ENCODE measurements around the gene SYT8.

The SYT8 gene

GRCh38 chr11:1846453-1846932 is 11.7 kb downstream of the SYT8 start:
- DNase-seq = no peak

DNA sequence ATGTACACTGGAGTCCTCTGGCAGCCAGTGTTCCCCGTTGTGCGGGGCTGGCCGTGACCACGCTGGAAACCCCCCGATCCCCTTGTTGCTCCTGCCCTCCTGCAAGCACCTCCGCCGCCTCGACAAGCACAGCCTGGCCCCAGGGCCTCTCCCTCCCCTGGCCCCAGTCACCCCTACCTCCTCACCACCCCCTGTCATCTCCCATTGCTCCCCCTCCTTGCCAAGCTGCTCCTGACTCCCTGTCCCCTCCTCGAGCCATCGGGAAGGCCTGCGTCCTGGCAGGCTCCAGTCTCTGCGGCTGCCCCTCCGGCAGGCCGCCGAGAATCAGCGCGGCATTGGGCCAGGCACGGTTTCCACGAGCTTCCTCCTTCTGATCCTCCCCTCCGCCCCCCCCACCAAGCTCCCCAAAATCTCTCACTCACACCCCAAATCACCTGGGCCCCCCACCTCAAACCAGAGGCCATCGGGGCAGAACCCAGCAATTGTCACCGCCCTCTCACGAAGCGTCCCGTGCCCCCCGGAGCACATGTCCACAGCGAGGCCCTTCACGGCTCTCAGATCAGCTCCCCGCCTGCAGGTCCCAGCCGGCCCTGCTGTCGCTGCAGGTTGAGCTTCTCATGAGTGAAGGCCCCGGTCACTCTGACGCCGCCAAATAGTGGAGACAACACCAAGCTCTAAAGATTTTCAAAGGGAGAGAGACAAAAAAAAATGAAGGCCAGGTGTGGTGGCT is 12.4 kb downstream of the SYT8 start:
- no peak for DNase-seq

- peak; percentile 14 to 29 for DNase-seq
Measured at GRCh38 chr11:1847926-1848639, 13.3 kb downstream of the SYT8 start.

DNA sequence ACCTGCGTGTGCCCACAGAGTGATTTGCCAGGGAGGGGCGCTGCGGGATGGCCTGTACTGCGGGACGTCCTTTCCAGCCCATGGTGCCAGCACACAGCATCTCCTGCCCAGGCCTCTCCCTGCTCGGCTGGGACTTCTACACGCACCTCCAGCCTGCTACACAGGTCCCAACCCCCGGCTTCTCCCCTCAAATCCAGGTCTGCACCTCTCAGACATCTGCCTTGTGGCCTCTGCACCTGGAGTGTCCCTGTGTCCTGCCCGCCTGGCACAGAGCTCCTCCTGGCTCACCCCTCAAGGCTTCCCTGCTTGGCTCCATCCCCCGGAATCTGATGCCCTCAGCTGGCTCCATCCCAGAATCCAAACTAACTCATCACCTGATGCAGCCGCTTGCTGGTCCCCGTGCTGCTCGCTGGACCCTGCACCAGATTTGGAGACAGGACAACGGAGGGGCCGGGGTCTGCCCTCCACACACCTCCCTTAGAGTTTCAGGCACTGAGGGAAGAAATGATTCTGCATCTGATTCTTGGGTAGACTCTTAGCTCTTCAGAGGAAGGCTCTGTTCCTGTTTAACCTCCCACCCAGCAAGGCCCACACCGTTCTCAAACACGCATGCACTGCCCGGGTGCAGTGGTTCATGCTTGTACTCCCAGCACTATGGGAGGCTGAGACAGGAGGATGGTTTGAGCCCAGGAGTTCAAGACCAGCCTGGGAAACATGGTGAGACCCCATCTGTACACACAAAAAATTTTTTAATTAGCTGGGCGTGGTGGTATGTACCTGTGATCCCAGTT is 14.0 kb downstream of the SYT8 start:
- DNase-seq = no peak

DNA sequence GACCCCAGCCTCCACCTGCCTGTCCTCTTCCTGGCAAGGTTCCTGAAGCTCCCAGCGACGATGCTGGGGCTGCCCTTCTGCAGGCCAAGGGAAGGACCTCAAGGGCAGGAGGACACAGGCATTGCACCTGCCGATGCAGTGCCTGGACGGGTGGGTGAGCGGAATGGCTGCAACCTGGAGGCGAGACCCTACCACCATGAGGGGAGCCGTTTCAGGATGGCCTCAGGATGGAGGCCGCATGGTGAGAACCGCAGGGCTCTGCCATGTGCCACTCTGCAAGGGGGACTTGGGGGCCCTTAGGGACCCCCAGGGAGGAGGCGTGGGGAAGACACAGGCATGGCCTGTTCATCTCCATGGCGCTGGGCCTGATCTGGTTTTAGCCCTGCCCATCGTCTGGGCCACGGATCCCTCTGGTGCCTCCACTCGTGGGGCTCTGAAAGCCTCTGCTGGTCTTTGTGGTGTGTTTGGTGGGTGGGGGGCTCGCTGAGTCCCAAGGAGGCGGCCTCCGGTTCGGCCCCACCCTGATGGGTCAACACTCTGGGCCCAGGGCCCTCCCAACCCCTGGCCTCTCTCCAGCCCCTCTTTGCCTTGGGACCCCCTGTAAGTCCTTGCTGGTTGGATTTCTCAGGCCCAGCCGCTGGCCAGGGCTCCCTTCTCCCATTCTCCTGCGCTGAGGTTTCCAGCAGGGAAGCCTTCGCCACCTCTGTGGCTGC is 16.8 kb downstream of the SYT8 start:
- DNase-seq = no peak

GRCh38 chr11:1852271-1852876 is 17.6 kb downstream of the SYT8 start:
- no peak for DNase-seq

- peak; percentile 56 to 75 for DNase-seq
Measured at GRCh38 chr11:1852877-1853276, 18.1 kb downstream of the SYT8 start, which contains the start of gene LSP1. LSP1 (plus strand) TSS chr11:1853084; CDS start chr11:1853145, 61 bp downstream.

GRCh38 chr11:1853376-1854131 is 18.8 kb downstream of the SYT8 start:
- DNase-seq = no peak

- DNase-seq = no peak
Measured at GRCh38 chr11:1854132-1854948, 19.6 kb downstream of the SYT8 start.

DNA sequence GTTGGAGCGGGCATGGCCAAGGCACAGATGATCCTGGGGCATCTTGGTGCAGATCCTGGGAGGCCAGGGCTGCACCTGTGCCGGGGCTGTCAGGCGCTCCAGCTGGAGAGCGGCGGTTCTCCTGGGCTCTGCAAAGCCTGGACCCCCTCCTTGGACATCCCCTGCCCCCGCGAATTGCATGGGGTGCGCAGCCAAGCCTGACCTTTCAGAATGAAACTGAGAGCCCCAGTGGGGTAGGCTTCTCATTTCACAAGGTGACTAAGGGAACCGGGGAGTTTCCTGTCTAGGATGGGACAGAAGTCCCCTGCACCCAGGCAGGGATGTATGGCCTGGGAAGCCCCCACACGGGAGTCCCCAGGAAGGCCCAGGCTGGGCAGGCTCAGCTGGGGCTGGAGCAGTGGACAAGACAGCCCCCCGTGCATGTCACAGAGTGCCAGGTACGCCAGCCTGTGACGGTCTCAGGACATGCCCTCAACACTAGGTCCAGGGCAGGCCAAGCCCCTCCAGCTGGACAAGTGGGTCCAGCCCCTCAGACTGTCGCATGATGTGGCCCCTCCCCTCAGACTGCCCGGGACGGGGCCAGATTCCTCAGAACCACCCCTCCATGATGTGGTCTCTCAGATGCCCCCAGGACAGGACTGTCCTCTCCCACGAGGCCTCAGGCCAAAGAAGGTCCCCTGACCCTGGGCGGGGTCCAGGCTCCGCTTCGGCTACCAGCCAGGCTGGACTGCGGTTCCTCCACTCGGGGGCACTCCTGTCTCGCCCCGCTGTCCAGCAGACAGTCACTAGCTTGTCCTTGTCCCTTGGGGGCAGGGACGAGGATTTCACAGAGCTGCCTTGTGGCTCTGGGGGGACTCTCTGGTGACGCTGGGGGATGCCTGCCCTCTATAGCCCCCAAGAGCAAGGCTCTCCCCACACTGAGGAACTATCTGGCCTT is 20.4 kb downstream of the SYT8 start:
- DNase-seq = peak; percentile 43 to 83

- no peak for DNase-seq
Measured at GRCh38 chr11:1855886-1856265, 21.1 kb downstream of the SYT8 start.

DNA sequence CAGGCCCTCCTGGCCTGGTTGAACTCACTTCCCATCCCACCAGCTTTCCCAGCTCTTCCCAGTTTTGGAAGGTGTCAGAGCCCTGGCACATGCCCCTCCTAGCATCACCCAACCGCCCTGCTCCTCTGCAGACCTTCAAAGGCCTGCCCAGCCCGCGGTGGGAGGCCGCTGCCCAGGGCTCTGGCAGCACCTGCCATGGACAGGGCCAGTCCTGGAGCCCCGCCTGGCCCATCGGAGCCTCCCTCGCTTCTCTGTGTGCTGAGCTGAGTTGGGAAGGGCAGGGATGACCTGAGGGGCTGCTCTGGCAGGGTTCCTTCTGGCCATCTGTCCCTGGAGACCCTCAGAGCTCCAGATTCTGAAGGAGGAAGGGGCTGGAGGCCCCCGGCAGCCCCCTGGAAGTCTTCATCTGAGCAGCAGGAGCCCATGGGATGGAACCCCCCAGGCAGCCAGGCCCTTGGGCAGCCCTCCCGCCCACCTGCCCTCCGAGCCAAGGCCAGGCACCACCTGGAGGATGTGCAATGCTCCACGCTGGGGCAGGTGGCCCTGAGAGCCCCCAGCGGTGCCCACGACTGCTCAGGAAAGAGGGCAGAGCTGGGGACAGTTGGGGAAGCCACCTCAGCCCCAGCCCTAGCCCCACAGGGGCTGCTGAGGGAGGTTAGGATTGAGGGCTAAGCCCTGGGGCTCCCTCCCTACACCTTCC is 21.7 kb downstream of the SYT8 start:
- no peak for DNase-seq

- DNase-seq = no peak
Measured at GRCh38 chr11:1857064-1857463, 22.3 kb downstream of the SYT8 start.

DNA sequence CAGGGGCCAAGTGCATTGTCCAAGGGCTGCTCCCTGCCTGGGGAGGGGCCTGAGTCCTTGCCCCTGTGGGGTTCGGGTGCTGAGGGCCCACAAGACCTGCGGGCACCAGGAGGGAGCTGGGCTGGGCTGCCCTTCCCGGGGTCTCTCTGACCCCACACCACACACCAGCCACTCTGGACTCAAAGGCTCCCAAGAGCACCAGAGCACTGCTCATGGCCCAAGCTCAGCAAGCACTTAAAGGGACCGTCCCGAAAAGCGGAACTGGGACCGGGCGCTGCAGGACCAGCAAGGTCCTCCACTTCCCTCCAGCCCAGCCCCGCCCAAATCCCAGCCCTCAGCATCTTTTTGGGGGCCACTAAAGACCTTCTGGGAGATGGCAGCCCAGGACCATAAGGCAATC is 23.4 kb downstream of the SYT8 start:
- peak; percentile 49 to 55 for DNase-seq

DNA sequence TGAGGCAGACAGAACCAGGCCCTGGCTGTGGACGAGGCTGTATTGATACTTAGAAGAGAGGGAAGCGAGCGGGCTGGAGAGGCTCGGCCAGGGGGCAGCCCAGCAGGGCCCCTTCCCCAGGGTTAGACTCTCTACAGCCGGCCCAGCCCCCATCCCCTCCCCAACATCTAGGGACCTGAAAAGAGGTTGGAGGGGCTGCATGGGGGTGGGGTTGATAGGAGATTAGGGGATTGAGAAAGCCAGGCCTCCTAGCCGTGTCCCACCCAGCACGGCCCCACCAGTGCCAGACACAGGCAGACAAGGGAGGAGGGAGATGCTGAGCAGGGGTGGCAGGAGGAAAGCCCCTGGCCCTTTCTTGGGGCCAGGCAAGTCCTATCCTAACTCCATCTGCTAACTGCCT is 23.8 kb downstream of the SYT8 start:
- no peak for DNase-seq

GRCh38 chr11:1859004-1859403 is 24.2 kb downstream of the SYT8 start:
- DNase-seq = no peak

- DNase-seq = no peak
Measured at GRCh38 chr11:1860108-1860507, 25.3 kb downstream of the SYT8 start.
